C4-2B (cell line): Measurements from ENCODE around the gene STXBP5L.

ENCODE experiments used
- ZFX ChIP-seq: fragments of 450-650 bp; IDR thresholded peaks from 2 replicates; pipeline ENCODE4 v1.6.1; 2017
- TF ChIP-seq, protein P1 (sequence below): fragments of 450-650 bp; conservative IDR thresholded peaks from 2 replicates; pipeline ENCODE4 v1.5.1; 2017; ENCODE audit warnings: mild to moderate bottlenecking

DNA sequence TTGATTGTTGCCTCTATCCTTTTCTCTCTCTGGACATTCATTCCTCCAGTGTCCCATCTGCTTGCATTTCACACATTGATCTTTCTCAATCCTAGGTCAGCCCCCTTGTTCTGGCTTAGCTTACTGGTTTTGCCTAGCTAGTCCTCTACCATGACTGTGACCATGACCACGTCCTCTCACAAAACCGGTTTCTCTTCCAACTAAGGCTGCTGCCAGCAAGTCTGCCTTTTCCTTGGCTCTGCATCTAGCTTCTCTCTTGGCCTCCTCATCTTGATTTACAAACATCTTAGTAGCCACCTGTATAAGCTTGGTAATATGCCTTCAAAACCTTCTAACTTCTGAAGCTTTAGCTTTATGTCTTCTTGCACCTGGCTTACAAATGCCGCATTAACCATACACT lies 167.2 kb downstream of the STXBP5L start:
- TF ChIP-seq, protein P1, sequence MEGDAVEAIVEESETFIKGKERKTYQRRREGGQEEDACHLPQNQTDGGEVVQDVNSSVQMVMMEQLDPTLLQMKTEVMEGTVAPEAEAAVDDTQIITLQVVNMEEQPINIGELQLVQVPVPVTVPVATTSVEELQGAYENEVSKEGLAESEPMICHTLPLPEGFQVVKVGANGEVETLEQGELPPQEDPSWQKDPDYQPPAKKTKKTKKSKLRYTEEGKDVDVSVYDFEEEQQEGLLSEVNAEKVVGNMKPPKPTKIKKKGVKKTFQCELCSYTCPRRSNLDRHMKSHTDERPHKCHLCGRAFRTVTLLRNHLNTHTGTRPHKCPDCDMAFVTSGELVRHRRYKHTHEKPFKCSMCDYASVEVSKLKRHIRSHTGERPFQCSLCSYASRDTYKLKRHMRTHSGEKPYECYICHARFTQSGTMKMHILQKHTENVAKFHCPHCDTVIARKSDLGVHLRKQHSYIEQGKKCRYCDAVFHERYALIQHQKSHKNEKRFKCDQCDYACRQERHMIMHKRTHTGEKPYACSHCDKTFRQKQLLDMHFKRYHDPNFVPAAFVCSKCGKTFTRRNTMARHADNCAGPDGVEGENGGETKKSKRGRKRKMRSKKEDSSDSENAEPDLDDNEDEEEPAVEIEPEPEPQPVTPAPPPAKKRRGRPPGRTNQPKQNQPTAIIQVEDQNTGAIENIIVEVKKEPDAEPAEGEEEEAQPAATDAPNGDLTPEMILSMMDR = no peak
- no peak for TF ChIP-seq ZFX
